HG02759 (cell line): ENCODE data around the gene TBC1D1.
A peak's percentile ranks its signal among the peaks of the same experiment; 100 is the strongest.

ENCODE experiments used
- ATAC-seq: cut with Tn5 transposase; IDR thresholded peaks from one replicate; pipeline ENCODE4 v1.9.1; 2021; ENCODE audit warnings: mild to moderate bottlenecking, moderate library complexity; ENCODE audit not compliant: unreplicated experiment

Gene TBC1D1, protein sequence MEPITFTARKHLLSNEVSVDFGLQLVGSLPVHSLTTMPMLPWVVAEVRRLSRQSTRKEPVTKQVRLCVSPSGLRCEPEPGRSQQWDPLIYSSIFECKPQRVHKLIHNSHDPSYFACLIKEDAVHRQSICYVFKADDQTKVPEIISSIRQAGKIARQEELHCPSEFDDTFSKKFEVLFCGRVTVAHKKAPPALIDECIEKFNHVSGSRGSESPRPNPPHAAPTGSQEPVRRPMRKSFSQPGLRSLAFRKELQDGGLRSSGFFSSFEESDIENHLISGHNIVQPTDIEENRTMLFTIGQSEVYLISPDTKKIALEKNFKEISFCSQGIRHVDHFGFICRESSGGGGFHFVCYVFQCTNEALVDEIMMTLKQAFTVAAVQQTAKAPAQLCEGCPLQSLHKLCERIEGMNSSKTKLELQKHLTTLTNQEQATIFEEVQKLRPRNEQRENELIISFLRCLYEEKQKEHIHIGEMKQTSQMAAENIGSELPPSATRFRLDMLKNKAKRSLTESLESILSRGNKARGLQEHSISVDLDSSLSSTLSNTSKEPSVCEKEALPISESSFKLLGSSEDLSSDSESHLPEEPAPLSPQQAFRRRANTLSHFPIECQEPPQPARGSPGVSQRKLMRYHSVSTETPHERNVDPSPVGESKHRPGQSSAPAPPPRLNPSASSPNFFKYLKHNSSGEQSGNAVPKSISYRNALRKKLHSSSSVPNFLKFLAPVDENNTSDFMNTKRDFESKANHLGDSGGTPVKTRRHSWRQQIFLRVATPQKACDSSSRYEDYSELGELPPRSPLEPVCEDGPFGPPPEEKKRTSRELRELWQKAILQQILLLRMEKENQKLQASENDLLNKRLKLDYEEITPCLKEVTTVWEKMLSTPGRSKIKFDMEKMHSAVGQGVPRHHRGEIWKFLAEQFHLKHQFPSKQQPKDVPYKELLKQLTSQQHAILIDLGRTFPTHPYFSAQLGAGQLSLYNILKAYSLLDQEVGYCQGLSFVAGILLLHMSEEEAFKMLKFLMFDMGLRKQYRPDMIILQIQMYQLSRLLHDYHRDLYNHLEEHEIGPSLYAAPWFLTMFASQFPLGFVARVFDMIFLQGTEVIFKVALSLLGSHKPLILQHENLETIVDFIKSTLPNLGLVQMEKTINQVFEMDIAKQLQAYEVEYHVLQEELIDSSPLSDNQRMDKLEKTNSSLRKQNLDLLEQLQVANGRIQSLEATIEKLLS (N-terminal part only)

DNA sequence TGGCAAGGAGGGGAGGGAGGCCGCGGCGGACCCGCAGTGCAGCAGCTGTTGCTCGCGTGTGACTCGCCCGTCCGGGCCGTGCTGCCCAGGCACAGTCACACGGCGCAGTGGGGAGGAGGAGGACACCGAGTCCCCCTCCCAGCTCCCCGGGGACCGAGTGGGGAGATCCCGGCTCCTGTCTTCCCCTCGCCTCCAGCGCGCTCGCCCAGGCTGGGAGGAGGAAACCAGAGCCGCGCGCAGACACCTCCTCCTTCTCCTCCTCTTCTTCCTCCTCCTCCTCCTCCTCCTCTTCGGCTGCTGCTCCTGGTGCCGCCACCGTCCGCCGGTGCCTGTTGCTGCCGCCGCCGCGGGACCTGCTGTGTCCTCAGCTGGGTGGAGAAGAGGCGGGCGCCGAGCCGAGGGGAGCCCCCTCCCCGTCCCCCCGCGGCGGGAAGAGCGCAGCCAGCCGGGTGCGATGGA is at the start of gene TBC1D1:
TBC1D1 (plus strand) TSS at position 284 of the 459 bp plus-strand sequence. CDS start 11,012 bp downstream, outside the sequence.
- peak; percentile 37 for ATAC-seq

GRCh38 chr4:37844204-37844603 is 46.7 kb upstream of the TBC1D1 start:
- no peak for ATAC-seq

DNA sequence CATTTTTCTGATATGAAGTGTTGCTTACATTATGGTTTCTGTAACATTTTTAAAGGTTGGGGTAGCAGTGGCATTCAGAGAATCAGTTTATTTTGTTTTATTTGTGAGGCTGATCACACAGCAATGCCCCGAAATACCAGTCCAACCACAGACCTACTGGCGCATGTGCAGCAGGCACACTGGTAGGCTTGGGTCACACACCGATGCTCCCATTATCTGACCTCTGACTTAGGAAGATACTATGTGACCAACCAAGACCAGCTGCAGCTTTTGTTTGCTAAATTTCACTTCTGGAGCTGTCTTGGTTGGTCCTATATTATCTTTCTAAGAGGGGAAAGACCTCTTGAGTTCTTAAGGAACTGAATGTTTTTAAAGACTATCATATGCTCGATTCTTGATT is 45.7 kb upstream of the TBC1D1 start:
- no peak for ATAC-seq

GRCh38 chr4:37847311-37847884 is 43.5 kb upstream of the TBC1D1 start:
- no peak for ATAC-seq

- ATAC-seq, result no peak
Observed at GRCh38 chr4:37852376-37852775, 38.5 kb upstream of the TBC1D1 start.

- no peak for ATAC-seq
Observed at GRCh38 chr4:37858112-37858511, 32.8 kb upstream of the TBC1D1 start.

GRCh38 chr4:37858872-37859271 is 32.0 kb upstream of the TBC1D1 start:
- no peak for ATAC-seq

DNA sequence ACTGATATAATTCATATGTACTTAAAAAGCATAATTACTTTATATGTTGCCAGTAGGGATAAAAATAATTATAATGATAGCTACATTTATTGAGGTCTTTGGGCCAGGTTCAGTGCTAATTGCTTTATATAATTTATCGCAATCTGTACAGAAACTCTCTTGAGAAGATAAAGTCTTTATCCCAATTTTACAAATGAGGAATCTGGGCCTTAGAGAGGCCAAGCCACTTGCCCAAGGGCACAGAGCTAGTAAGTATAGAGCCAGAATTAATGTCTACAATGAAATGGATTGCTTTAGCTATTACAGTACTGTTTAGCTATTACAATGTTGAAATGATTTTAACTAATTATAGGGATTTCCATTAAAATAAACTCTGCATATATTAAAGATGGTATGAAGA is 30.6 kb upstream of the TBC1D1 start:
- no peak for ATAC-seq

GRCh38 chr4:37862961-37863360 is 27.9 kb upstream of the TBC1D1 start:
- no peak for ATAC-seq

DNA sequence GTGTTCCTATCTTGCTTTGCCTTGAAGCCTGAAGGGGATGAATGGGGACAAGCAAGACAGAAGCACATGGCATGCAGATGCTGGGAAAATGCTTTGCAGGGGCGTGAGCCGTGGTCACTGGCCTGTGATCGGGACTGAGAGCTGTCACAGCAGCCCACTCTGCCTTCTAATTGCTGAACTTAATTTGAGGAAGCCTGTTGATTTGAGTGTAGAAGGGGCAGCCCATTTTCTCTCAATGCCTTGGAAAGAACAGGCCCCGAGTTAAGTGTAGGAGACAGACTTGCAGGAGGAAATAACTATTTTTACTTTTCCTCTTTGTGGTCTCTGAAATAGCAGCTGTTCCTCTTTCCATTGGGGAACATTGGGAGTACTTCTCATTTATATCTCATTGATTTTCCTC is 26.1 kb upstream of the TBC1D1 start:
- no peak for ATAC-seq

- ATAC-seq, result no peak
Observed at GRCh38 chr4:37865450-37865849, 25.4 kb upstream of the TBC1D1 start.

- ATAC-seq, result no peak
Observed at GRCh38 chr4:37867102-37867501, 23.8 kb upstream of the TBC1D1 start.

GRCh38 chr4:37868238-37868637 is 22.6 kb upstream of the TBC1D1 start:
- ATAC-seq, result no peak

- peak; percentile 44 for ATAC-seq
Observed at GRCh38 chr4:37872310-37872988, 18.4 kb upstream of the TBC1D1 start.

GRCh38 chr4:37873386-37873785 is 17.5 kb upstream of the TBC1D1 start:
- no peak for ATAC-seq

DNA sequence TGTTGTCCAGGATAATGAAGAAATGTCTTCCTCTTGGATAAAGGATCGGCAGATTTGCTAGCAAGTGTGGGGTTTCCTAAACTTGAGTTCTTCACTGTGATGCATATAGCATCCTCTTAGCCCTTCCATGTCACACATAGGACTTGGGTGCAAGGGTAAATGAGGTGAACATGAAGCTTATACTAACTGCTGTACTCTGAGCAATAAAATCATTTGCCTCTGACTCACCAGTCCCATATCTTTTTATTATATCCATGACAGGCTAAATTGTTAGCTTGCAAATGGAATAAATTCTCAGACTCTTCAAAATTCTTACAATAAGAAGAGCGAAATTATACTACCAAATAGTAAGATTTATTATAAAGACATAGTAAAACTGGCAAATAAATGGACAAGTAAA is 14.7 kb upstream of the TBC1D1 start:
- ATAC-seq, result no peak

- no peak for ATAC-seq
Observed at GRCh38 chr4:37879365-37879764, 11.5 kb upstream of the TBC1D1 start.

- ATAC-seq, result no peak
Observed at GRCh38 chr4:37881811-37882210, 9.1 kb upstream of the TBC1D1 start.

- ATAC-seq, result no peak
Observed at GRCh38 chr4:37882665-37883296, 8.1 kb upstream of the TBC1D1 start.
